GM19328 (cell line): ENCODE results near the gene CTAG1A.
"Not testable (repeated sequence)": the region's sequence is repeated elsewhere in the genome, so short reads cannot be mapped to it uniquely, and the experiment has no call there.

Experiments
- ATAC-seq: cut with Tn5 transposase; IDR thresholded peaks from one replicate; pipeline ENCODE4 v1.9.1; 2021; ENCODE audit warnings: mild to moderate bottlenecking, moderate library complexity; ENCODE audit not compliant: unreplicated experiment

Gene CTAG1A

GRCh38 chrX:154584585-154585183, at the start of gene CTAG1A:
CTAG1A (plus strand) TSS chrX:154585133; CDS start chrX:154585207, 74 bp downstream.
- ATAC-seq: not testable (repeated sequence)

GRCh38 chrX:154535892-154536291, 49.0 kb upstream of the CTAG1A start:
- no peak for ATAC-seq

GRCh38 chrX:154539077-154539476, 45.9 kb upstream of the CTAG1A start:
- ATAC-seq: no peak

GRCh38 chrX:154540365-154540764, 44.6 kb upstream of the CTAG1A start:
- ATAC-seq: not testable (repeated sequence)

DNA sequence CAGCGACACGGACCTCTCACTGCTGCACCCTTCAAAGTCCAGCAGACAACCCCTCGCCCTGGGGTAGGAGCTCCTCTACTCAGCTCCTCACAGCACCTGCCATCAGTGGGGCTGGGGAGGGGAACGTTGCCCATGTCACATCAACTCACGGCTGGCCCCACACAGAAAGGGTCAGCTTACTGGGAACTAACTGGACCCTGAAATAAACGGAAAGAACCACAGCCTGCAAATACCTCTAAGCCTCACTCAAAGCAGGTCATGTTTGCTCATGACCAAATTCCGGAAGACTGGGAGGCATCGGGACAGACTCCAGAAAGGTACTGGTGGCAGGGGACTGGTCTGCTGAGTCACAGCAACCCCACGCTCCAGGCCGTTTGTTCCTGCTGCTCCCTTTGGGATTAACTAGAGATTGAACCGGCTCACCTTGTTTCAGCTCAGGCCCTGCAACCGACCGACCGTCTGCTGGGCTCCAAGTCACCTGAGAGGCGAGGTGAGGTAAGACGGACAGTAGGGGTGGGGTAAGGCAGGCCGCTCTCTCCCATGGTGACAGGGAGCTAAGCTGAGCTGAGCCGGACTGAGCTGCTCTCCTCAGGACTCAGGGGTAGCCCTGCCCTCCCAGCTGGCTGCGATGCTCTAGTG, 43.9 kb upstream of the CTAG1A start:
- no peak for ATAC-seq

DNA sequence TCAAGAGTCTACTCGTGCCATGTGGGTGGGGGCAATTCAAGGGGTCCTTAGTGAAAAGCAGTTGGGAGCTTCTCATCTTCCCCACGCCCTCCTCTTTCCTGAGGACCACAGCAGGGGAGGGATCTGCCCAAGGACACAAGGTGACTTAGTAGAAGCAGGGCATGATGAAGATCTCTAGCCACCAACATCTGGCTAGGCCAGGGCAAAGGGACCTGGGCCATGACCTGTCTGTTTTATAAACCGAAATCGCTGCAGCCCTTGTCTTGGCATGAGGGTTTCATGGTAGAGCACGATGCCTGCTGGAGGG, 43.4 kb upstream of the CTAG1A start:
- ATAC-seq: no peak

- ATAC-seq: no peak
Measured at GRCh38 chrX:154541896-154542722, 42.8 kb upstream of the CTAG1A start.

GRCh38 chrX:154542723-154543424, 42.1 kb upstream of the CTAG1A start:
- no peak for ATAC-seq

DNA sequence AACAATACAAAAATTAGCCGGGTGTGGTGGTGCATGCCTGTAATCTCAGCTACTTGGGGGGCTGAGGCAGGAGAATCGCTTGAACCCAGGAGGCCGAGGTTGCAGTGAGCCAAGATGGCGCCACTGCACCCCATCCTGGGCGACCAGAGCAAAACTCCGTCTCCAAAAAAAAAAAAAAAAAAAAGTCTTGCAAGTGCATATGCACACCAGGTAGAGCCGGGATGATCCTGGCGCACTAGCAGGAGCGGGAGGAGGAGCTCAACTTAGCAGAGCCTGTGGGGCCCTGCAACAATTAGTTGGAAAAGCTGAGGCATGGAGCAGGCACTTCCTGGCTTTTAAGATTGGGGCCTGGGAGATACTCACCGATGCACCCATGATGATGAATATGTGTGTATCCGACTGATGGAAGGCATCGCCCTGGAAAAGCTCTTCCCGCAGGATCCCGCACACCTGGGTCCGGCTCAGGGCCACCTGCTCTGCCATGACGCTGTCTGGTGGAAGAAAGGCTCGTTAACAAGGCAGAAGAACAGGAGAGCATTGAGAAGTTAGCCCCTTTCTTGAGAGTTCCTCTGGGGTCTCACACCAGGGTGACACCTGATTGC, 39.2 kb upstream of the CTAG1A start:
- no peak for ATAC-seq

GRCh38 chrX:154546354-154547244, 38.3 kb upstream of the CTAG1A start, which contains the start of gene G6PD:
G6PD (minus strand) TSS chrX:154546846; CDS start chrX:154546155, 691 bp downstream.
- ATAC-seq: peak; percentile 44

GRCh38 chrX:154547245-154548027, 37.5 kb upstream of the CTAG1A start, which contains the start of gene IKBKG:
IKBKG (plus strand) TSS chrX:154547620; CDS start chrX:154552003, 4,383 bp downstream.
- ATAC-seq: peak; percentile 68

GRCh38 chrX:154548028-154548316, 37.0 kb upstream of the CTAG1A start:
- ATAC-seq: no peak

- ATAC-seq: no peak
Measured at GRCh38 chrX:154549766-154550165, 35.2 kb upstream of the CTAG1A start.

GRCh38 chrX:154552112-154552806, 32.7 kb upstream of the CTAG1A start:
- not testable (repeated sequence) for ATAC-seq

DNA sequence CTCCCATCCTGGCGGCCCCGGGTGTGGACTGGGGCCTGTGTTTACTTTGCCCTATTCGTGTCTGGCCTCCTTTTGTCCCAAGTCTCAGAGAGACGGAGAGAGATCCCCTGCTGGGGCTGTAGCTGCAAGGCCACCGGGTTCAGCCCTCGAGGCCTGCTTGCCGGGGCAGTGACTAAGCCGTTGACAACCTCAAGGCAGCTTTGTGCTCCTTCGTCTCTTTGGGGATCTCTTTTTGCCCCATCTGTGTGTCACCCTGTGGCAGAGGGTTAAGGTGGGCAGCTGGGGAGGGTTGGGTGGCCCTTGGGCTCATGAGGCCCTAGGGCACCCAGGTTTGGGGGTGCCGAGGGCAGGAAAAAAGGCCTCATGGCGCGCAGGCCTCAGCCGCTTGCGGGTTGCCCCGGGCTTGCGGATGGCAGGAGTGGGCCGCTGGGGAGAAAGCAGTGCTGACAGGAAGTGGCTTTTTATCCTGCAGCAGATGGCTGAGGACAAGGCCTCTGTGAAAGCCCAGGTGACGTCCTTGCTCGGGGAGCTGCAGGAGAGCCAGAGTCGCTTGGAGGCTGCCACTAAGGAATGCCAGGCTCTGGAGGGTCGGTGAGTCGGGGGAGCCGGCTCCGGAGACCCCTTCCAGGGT, 26.8 kb upstream of the CTAG1A start:
- not testable (repeated sequence) for ATAC-seq

DNA sequence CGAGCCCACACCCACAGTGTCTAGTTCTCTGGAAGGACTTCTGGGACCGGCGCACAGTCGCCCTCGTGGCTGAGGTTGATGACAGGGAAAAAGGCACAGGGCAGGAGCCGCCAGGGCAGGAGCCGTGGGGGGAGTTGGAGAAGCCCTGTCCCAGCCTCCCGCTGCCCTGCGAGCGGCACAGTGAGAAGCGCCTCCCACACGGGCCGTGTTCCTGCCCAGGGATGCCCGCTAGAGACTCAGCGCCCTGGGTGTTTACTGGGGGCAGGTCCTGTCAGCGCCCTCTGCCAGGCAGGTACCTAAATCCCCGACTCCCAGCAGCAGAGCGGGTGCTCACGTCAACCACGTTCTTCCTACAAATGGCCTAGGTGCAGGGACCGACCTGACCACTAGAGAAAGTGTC, 26.0 kb upstream of the CTAG1A start:
- not testable (repeated sequence) for ATAC-seq

- ATAC-seq: not testable (repeated sequence)
Measured at GRCh38 chrX:154560326-154560725, 24.6 kb upstream of the CTAG1A start.

DNA sequence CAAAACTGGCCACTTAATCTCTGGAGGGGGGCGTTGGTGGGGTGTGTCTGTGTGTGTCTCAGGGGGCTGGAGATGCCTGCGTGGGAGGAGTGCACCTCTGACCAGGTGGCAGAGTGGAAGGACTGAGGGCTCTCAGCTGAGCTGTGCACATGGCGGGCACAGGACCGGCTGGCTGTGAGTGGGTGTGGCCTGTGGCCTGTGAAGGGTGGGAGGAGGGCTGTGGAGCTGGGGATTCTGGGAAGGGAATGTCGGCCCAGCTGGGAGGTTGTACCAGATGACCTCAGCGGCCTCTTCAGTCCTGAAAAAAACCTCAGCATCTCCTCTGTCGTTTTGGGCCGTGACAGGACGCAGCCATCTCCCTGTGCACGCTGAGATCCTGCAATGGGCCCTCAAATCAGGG, 22.6 kb upstream of the CTAG1A start:
- ATAC-seq: not testable (repeated sequence)
